HL-60 (cell line): ENCODE results near the gene TMEM258.

Source experiments
- DNase-seq, 2 experiments: peaks; one replicate each; pipeline ENCODE4 v3.0.0-alpha.2; 2010 to 2020; ENCODE audit warnings: low read depth in 1 of 2, low spot score in 1 of 2
- H3K27ac ChIP-seq: fragments of 250-450 bp; sonication (Bioruptor Pico); replicated peaks from 2 replicates; pipeline ENCODE4 v1.5.1; 2020; ENCODE audit warnings: mild to moderate bottlenecking, moderate library complexity
- H3K27me3 ChIP-seq: fragments of 250-450 bp; sonication (Bioruptor Pico); 2 replicates; pipeline ENCODE4 v1.5.1; 2021; ENCODE audit warnings: mild to moderate bottlenecking, moderate library complexity; ENCODE audit not compliant: insufficient read depth, poor library complexity, severe bottlenecking
- H3K4me3 ChIP-seq: replicated peaks from 2 replicates; pipeline ENCODE4 v1.5.1; 2011; ENCODE audit warnings: mild to moderate bottlenecking, control low read depth, low read length; ENCODE audit not compliant: insufficient read depth
- GABPA ChIP-seq: IDR thresholded peaks from 2 replicates; pipeline ENCODE4 v1.6.1; 2012; ENCODE audit warnings: low read depth
- POLR2AphosphoS5 ChIP-seq: IDR thresholded peaks from 2 replicates; pipeline ENCODE4 v1.6.1; 2012; ENCODE audit warnings: low read depth
- SPI1 ChIP-seq: IDR thresholded peaks from 2 replicates; pipeline ENCODE4 v1.6.1; 2012; ENCODE audit warnings: low read depth, mild to moderate bottlenecking, borderline replicate concordance
- TF ChIP-seq, protein P1 (sequence below): IDR thresholded peaks from one replicate; pipeline ENCODE4 v1.5.1; 2011; ENCODE audit warnings: low read length, control low read depth, inconsistent platforms; ENCODE audit not compliant: insufficient read depth
- TF ChIP-seq, protein P2 (sequence below): IDR thresholded peaks from 2 replicates; pipeline ENCODE4 v1.6.1; 2012; ENCODE audit warnings: low read depth; ENCODE audit not compliant: insufficient replicate concordance

TMEM258 gene

DNA sequence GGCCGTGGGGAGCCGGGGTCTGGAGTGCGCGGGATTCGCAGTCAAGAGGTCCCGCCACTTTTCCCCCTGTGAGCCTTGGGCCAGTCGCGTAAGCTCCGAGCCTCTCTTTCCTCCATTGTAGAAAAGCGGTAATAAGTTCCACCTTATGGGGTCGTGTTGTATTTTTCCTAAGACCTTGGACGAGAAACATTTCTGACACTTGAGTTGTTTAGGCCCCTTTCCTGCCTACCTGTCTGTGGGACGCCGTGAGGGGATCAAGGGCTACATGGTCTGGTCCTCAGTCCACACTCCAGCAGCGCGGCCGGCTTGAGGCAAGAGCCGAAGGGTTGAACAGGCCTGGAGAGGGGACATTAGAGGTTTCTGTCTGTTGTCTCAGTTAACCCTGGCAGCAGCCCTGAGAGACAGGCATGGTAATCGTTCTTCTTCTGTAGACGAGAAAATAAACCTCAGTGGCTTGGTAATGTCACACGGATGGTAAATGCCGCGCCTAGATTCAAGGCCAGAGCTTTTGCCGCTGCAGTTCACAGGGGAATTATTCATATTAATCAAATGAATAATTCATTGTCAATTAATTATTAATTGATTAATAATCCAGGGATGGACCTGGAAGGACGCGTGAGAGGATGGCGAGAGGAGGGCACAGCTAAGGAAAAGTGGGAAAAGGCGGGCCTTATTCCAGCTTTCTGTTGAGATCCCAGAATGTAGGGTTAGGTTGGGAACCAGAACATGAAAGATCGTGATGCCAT is 857 bp upstream of the TMEM258 start:
- Histone ChIP-seq H3K27me3 (no peaks in the 10 kb centered on the region), H3K4me3 (peak overlapping the region; percentile 78), H3K27ac (peak overlapping the region; percentile 100)
- DNase-seq: no peak
- TF ChIP-seq, protein P1, sequence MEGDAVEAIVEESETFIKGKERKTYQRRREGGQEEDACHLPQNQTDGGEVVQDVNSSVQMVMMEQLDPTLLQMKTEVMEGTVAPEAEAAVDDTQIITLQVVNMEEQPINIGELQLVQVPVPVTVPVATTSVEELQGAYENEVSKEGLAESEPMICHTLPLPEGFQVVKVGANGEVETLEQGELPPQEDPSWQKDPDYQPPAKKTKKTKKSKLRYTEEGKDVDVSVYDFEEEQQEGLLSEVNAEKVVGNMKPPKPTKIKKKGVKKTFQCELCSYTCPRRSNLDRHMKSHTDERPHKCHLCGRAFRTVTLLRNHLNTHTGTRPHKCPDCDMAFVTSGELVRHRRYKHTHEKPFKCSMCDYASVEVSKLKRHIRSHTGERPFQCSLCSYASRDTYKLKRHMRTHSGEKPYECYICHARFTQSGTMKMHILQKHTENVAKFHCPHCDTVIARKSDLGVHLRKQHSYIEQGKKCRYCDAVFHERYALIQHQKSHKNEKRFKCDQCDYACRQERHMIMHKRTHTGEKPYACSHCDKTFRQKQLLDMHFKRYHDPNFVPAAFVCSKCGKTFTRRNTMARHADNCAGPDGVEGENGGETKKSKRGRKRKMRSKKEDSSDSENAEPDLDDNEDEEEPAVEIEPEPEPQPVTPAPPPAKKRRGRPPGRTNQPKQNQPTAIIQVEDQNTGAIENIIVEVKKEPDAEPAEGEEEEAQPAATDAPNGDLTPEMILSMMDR: no peak
- TF ChIP-seq, protein P2, sequence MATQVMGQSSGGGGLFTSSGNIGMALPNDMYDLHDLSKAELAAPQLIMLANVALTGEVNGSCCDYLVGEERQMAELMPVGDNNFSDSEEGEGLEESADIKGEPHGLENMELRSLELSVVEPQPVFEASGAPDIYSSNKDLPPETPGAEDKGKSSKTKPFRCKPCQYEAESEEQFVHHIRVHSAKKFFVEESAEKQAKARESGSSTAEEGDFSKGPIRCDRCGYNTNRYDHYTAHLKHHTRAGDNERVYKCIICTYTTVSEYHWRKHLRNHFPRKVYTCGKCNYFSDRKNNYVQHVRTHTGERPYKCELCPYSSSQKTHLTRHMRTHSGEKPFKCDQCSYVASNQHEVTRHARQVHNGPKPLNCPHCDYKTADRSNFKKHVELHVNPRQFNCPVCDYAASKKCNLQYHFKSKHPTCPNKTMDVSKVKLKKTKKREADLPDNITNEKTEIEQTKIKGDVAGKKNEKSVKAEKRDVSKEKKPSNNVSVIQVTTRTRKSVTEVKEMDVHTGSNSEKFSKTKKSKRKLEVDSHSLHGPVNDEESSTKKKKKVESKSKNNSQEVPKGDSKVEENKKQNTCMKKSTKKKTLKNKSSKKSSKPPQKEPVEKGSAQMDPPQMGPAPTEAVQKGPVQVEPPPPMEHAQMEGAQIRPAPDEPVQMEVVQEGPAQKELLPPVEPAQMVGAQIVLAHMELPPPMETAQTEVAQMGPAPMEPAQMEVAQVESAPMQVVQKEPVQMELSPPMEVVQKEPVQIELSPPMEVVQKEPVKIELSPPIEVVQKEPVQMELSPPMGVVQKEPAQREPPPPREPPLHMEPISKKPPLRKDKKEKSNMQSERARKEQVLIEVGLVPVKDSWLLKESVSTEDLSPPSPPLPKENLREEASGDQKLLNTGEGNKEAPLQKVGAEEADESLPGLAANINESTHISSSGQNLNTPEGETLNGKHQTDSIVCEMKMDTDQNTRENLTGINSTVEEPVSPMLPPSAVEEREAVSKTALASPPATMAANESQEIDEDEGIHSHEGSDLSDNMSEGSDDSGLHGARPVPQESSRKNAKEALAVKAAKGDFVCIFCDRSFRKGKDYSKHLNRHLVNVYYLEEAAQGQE: no peak
- no peak; the same call in 1 of the 2 replicates for TF ChIP-seq POLR2AphosphoS5
- no peak for TF ChIP-seq GABPA

DNA sequence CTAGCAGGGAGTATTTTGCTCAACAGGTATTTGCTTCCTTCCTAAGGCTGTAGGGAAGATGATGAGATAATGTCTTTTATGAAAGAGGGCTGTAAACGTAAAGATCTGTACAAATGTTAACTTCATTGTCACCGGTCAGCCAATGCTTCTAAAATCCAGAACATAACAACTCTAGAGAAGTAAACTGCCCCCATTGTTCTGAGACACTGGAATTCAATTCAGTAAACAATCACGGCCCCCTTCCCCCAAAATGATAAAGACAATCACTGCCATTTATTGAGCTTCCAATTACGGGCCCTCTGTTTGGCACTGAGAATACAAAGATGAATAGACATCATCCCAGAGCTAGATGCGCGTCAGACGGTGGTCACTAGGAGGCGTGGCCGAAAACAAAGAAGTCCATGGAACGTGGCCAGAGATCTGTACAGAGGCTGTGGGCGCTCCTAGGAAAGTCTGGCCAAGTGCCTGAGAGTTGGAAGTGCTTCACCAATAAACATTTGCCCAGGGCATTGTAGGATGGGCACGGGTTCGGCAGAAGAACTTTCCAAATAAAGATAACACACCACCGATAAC is 576 bp downstream of the TMEM258 start:
- Histone ChIP-seq H3K4me3 (peak overlapping the region; percentile 78), H3K27ac (peak overlapping the region; percentile 100), H3K27me3 (no peaks in the 10 kb centered on the region)
- DNase-seq: peak in 1 of 2 experiments; percentile 55
- peak; percentile 25; the same call in 1 of the 2 replicates for TF ChIP-seq POLR2AphosphoS5
- TF ChIP-seq, protein P1: no peak
- no peak for TF ChIP-seq SPI1

DNA sequence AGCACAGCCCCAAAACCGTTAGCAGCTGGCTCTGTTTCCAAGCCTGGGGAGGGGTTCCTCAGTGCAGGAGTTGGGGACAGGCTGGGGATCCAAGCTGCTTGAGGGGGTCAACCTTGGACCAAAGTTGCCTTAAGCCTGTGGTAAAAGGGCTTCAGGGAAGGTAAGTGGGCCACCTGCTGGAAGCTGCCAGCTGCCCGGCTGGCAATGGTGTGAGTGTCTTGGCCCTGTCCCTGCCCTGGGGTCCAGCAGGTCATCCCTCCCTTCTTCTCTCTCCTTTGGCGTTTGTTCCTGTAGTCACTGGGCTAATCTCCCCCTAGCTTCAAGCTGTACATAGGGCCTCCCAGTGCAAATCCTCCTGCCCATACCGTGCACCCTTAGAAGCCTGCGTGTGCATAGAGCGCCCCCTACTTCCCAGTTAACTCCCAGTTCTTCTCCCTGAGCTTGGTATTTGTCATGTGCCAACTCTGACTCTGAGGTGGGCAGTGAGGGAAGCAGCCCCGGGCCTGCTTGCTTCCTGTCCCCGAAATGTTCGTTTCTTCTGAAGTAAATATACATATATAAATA is 4.4 kb downstream of the TMEM258 start:
- Histone ChIP-seq H3K27me3 (no peaks in the 10 kb centered on the region), H3K4me3 (no peak overlapping the region), H3K27ac (no peak overlapping the region)
- DNase-seq: peak in 1 of 2 experiments; percentile 38
- TF ChIP-seq, protein P1: peak; percentile 27
- TF ChIP-seq, protein P2: no peak
